Uterus (tissue), 2 donors: Measurements from ENCODE around the gene ERCC1.

Experiments used
- CTCF ChIP-seq, 4 experiments: fragments of 200-600 bp in 2 of 4; fragments of 450-650 bp in 2 of 4; sonication (generic) in 2 of 4; IDR thresholded peaks; one replicate each; pipeline ENCODE4 v1.5.1; 2016 to 2019; ENCODE audit warnings: antibody characterized with exemption in 4 of 4, mild to moderate bottlenecking in 2 of 4, moderate library complexity in 1 of 4
- POLR2A ChIP-seq, 2 donors: fragments of 450-650 bp; IDR thresholded peaks; one replicate each; pipeline ENCODE4 v1.6.1; 2016; ENCODE audit warnings: antibody characterized with exemption in 2 of 2, mild to moderate bottlenecking in 1 of 2, moderate library complexity in 1 of 2

- TF ChIP-seq CTCF (IDR thresholded peaks at IDR 0.05) = peak in 2 of 4 experiments; percentile 10 to 11
- TF ChIP-seq POLR2A (IDR thresholded peaks at IDR 0.05) = peak in 1 of 2 donors; percentile 67
Measured at GRCh38 chr19:45444318-45445041, 20.8 kb upstream of the ERCC1 start.
